Neutrophil (primary cell): Measurements from ENCODE around the gene MSANTD2.

Source experiments
- H3K27ac ChIP-seq: fragments of 200-600 bp; sonication (generic); 2 replicates; pipeline ENCODE4 v1.5.1; 2016; ENCODE audit warnings: mild to moderate bottlenecking, moderate library complexity
- H3K27me3 ChIP-seq: fragments of 200-600 bp; sonication (generic); 2 replicates; pipeline ENCODE4 v1.6.0; 2016; ENCODE audit warnings: mild to moderate bottlenecking
- H3K36me3 ChIP-seq: fragments of 200-600 bp; sonication (generic); 2 replicates; pipeline ENCODE4 v1.5.1; 2017
- H3K4me1 ChIP-seq, 2 experiments: fragments of 200-600 bp in 1 of 2; sonication (generic) in 1 of 2; 1 replicate in 1 of 2; 2 replicates in 1 of 2; pipeline versions ENCODE4 v1.5.1 to v1.6.1; 2013 to 2016; ENCODE audit warnings: low read depth in 1 of 2, low read length in 1 of 2, mild to moderate bottlenecking in 1 of 2, moderate library complexity in 1 of 2; ENCODE audit not compliant: control insufficient read depth in 1 of 2, insufficient read depth in 1 of 2
- H3K4me3 ChIP-seq, 2 experiments: fragments of 200-600 bp in 1 of 2; sonication (generic) in 1 of 2; 1 replicate in 1 of 2; 2 replicates in 1 of 2; pipeline ENCODE4 v1.5.1; 2013 to 2016; ENCODE audit warnings: low read depth in 1 of 2, low read length in 1 of 2, mild to moderate bottlenecking in 1 of 2, moderate library complexity in 1 of 2
- H3K9me3 ChIP-seq: fragments of 200-600 bp; sonication (generic); 2 replicates; pipeline ENCODE4 v1.5.1; 2016
- TF ChIP-seq, protein P1 (sequence below): fragments of 200-600 bp; sonication (generic); IDR thresholded peaks from 2 replicates; pipeline ENCODE4 v1.5.1; 2016; ENCODE audit warnings: antibody characterized with exemption

MSANTD2 gene

DNA sequence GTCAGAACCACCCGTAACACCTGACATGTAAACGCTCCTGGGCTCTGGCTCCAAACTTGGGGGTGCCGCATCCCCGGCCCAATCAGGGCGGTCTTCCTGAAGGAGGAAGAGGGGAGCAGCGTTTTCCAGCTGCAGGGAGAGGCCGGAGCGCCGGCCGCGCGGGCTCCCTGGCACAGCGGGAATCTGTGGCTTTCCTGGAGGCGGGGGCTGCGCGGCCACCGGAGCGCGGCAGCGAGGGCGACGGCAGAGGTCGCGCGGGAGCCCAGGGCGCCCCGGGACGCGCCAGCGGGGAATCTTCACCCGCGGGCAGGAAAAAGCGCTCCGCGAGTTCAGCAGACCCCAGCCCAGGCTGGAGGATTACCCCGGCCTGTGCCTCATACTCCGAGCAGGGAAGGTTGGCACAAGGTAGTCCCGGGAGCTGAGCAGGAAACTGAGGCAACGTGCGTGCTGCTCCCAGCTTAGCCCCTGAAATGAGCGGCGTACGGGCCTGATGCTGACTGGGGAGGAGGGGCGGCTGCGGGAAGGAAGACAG is 37.5 kb downstream of the MSANTD2 start:
- Histone ChIP-seq H3K27ac (no peak overlapping the region), H3K9me3 (no peaks in the 10 kb centered on the region), H3K4me3 (peak overlapping the region; percentile 39 to 52), H3K27me3 (peaks cover 66% of the 10 kb centered on the region), H3K4me1 (peaks cover 28 to 36% of the 10 kb centered on the region in 2 experiments), H3K36me3 (no peaks in the 10 kb centered on the region)
- TF ChIP-seq, protein P1, sequence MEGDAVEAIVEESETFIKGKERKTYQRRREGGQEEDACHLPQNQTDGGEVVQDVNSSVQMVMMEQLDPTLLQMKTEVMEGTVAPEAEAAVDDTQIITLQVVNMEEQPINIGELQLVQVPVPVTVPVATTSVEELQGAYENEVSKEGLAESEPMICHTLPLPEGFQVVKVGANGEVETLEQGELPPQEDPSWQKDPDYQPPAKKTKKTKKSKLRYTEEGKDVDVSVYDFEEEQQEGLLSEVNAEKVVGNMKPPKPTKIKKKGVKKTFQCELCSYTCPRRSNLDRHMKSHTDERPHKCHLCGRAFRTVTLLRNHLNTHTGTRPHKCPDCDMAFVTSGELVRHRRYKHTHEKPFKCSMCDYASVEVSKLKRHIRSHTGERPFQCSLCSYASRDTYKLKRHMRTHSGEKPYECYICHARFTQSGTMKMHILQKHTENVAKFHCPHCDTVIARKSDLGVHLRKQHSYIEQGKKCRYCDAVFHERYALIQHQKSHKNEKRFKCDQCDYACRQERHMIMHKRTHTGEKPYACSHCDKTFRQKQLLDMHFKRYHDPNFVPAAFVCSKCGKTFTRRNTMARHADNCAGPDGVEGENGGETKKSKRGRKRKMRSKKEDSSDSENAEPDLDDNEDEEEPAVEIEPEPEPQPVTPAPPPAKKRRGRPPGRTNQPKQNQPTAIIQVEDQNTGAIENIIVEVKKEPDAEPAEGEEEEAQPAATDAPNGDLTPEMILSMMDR = no peak

DNA sequence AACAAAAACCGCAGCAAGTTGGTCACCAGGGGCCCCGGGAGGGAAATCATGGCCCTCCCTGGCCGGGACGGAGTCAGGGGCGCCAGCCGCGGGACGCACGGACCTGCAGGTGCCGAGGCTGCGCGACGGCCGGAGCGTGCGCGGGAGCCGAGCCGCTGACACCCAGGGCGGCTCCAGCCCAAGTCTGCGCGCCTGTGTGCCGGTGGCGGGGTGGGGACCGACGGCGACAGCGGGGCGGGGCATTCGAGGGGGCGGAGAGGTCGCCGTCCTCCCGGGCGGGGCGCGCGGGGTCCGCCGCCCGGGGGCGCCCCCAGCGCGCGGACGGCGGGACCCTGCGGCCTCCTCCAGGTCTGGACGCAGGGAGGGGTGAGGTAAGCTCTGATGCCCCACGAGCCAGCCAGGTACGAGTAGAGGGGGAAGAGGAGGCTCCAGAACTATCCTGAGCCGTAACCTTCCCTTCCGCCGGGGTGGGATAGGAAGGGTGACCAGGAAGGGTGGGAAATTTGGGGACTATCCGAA is 38.0 kb downstream of the MSANTD2 start, which contains the start of gene ESAM:
ESAM (minus strand) TSS at position 186 of the 519 bp plus-strand sequence; CDS start at position 50, 136 bp downstream.
- Histone ChIP-seq H3K36me3 (no peaks in the 10 kb centered on the region), H3K27me3 (peaks cover 71% of the 10 kb centered on the region), H3K4me3 (peak within 1 kb of the TSS; percentile 39 to 52), H3K4me1 (peaks cover 28 to 36% of the 10 kb centered on the region in 2 experiments), H3K27ac (no peak within 1 kb of the TSS), H3K9me3 (no peaks in the 10 kb centered on the region)
- TF ChIP-seq, protein P1 = no peak

DNA sequence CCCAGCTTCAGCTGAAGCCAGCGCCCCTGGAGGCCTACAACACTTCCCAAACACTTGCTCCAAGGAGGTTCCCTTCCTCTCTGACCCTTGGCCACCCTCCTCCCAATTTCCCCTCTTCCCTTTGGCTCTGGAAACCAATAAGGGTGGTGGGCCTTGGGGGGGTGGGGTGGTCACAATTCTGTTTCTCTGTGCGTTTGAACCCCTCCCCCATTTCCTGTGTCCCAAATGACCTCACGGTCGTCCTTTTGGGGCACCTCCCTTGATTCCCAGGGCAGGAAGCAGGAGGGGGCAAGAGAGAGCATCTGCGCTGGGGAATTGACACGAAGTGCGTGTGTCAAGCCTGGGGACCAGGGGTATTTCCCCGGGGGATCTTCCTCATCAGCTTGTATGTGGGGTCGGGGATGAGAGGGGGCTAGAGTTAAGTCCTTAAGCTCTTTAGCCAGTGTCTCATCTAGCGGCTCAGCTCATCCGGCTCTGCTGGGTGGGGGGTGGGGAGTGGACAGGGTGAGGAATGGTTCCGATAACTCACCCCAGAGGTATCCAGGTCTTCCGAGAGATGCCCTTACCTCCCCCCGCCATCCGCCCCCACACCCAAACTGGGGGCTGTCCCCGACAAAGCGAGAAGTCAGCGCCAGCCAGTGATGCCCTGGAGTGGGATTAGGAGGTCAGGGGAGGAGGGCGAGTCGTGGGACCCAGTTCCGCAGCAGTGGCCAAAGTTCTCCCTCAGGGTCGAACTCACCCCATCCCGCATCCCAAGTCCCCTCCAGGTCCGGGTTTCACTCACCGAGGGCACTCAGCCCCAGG is 38.7 kb downstream of the MSANTD2 start:
- Histone ChIP-seq H3K36me3 (no peaks in the 10 kb centered on the region), H3K27ac (no peak overlapping the region), H3K27me3 (peaks cover 78% of the 10 kb centered on the region), H3K4me1 (peaks cover 28 to 36% of the 10 kb centered on the region in 2 experiments), H3K4me3 (peak overlapping the region in 1 of 2 experiments; percentile 52), H3K9me3 (no peaks in the 10 kb centered on the region)
- TF ChIP-seq, protein P1 = no peak

DNA sequence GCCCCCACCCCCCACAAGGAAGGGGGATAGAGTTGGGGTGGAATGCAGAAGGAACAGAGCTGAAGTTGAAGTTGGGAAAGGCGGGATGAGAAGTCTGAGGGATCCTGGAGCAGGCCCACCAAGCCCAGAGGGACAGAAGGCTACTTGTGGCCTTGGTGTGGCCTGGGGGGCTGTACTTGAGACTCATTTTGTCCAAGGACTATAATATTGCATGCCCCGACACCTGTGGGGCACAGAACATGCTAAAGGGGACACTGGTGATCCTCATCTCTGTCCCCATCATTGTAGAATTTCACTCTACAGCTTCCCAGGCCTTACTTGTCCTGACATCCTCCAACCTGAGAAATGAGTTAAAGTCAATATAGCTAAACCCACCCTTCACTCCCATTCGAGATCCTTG is 39.4 kb downstream of the MSANTD2 start:
- TF ChIP-seq, protein P1 = no peak
- no peaks in the 10 kb centered on the region for H3K9me3 ChIP-seq
- no peak overlapping the region for H3K4me3 ChIP-seq
- no peak overlapping the region for H3K27ac ChIP-seq
- H3K36me3 ChIP-seq = no peaks in the 10 kb centered on the region
- peaks cover 28 to 36% of the 10 kb centered on the region in 2 experiments for H3K4me1 ChIP-seq
- peaks cover 85% of the 10 kb centered on the region for H3K27me3 ChIP-seq

DNA sequence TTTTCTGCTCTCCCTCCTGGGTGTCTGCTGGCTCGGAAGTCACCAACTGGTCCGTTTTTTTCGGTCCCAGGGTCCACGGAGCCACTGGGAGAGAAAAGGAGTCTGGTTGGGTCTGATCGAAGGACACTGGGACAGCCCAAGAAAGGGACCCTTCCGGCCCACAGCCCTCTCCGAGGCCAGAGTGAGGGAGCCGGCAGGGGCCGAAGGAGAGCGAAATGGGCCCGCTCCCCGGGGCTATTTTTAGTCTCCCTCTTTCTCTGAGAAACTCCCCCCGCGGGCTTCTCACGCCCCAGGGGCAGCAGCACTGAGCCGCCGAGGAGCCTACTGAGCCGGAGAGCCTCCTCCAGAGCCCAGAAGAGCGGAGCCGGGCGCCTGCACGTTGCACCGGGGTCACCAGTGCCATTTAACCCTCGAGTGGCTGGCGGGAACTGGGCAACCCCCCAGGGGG is 40.0 kb downstream of the MSANTD2 start:
- peaks cover 28 to 36% of the 10 kb centered on the region in 2 experiments for H3K4me1 ChIP-seq
- H3K27ac ChIP-seq = no peak overlapping the region
- H3K4me3 ChIP-seq = no peak overlapping the region
- no peaks in the 10 kb centered on the region for H3K36me3 ChIP-seq
- peaks cover 87% of the 10 kb centered on the region for H3K27me3 ChIP-seq
- TF ChIP-seq, protein P1 = no peak
- no peaks in the 10 kb centered on the region for H3K9me3 ChIP-seq
